Fibroblast of lung (primary cell): ENCODE data around the gene MED26. TPM values are rescaled to one million over a fixed set of nuclear protein-coding genes. Genes with fewer than 3 reads are reported as not detected.

Source experiments
- DNase-seq, 2 donors: peaks; one replicate each; pipeline versions ENCODE4 v3.0.0 to v3.0.0-alpha.2; 2010; ENCODE audit warnings: low read depth in 2 of 2
- H2AFZ ChIP-seq: 2 replicates; pipeline ENCODE4 v1.5.1; 2012; ENCODE audit warnings: low read length, control low read depth, inconsistent platforms
- H3K27ac ChIP-seq: 2 replicates; pipeline ENCODE4 v1.5.1; 2011; ENCODE audit warnings: low read length, control low read depth; ENCODE audit not compliant: insufficient read depth
- H3K27me3 ChIP-seq: 2 replicates; pipeline ENCODE4 v1.5.1; 2011; ENCODE audit warnings: mild to moderate bottlenecking, low read length; ENCODE audit not compliant: control insufficient read depth, insufficient read depth
- H3K36me3 ChIP-seq: 2 replicates; pipeline ENCODE4 v1.5.1; 2011; ENCODE audit warnings: low read length; ENCODE audit not compliant: control insufficient read depth, insufficient read depth
- H3K4me1 ChIP-seq: 2 replicates; pipeline ENCODE4 v1.5.1; 2011; ENCODE audit warnings: low read length; ENCODE audit not compliant: control insufficient read depth, insufficient read depth; ENCODE audit errors: extremely low read depth
- H3K4me2 ChIP-seq: 2 replicates; pipeline ENCODE4 v1.5.1; 2011; ENCODE audit warnings: low read length, control low read depth; ENCODE audit not compliant: insufficient read depth; ENCODE audit errors: extremely low read depth
- H3K4me3 ChIP-seq, 4 experiments: fragments of 200-600 bp in 1 of 4; sonication (generic) in 1 of 4; replicated peaks in 1 of 4; 2 replicates each; pipeline ENCODE4 v1.5.1; 2011 to 2016; ENCODE audit warnings: low read length in 4 of 4, low read depth in 3 of 4, mild to moderate bottlenecking in 3 of 4, control low read depth in 2 of 4, inconsistent platforms in 1 of 4, mixed read lengths in 1 of 4; ENCODE audit not compliant: insufficient read depth in 1 of 4; ENCODE audit errors: control extremely low read depth in 1 of 4
- H3K79me2 ChIP-seq: 2 replicates; pipeline ENCODE4 v1.5.1; 2012; ENCODE audit warnings: mild to moderate bottlenecking, low read length, inconsistent platforms; ENCODE audit not compliant: control insufficient read depth, insufficient read depth
- H3K9ac ChIP-seq: 2 replicates; pipeline ENCODE4 v1.5.1; 2011; ENCODE audit warnings: mild to moderate bottlenecking, low read length, control low read depth; ENCODE audit not compliant: insufficient read depth
- H3K9me3 ChIP-seq: 2 replicates; pipeline ENCODE4 v1.5.1; 2012; ENCODE audit warnings: low read depth, low read length; ENCODE audit not compliant: control insufficient read depth, insufficient read depth
- H4K20me1 ChIP-seq: 2 replicates; pipeline ENCODE4 v1.5.1; 2011; ENCODE audit warnings: low read length; ENCODE audit not compliant: control insufficient read depth, insufficient read depth; ENCODE audit errors: extremely low read depth
- EZH2 ChIP-seq: IDR thresholded peaks from 2 replicates; pipeline ENCODE4 v1.5.1; 2012; ENCODE audit warnings: low read length, control low read depth, mild to moderate bottlenecking; ENCODE audit errors: missing control alignments
- polyA plus RNA-seq, 2 donors: library from polyadenylated mRNA; depleted of rRNA in 1 of 2; stranded (reverse) in 1 of 2; unstranded in 1 of 2; fragments of >200 nt; gene quantifications; 2 replicates each; pipeline ENCODE4 v1.2.1, GENCODE V29; 2011 to 2012; ENCODE audit warnings: missing spikeins in 1 of 2
- total RNA-seq: library from RNA; depleted of rRNA; stranded (reverse); fragments of >200 nt; gene quantifications from 2 replicates; pipeline ENCODE4 v1.2.1, GENCODE V29; 2014
- TF ChIP-seq, protein P1 (sequence below), 2 donors: IDR thresholded peaks in 1 of 2; conservative IDR thresholded peaks in 1 of 2; 1 replicate in 1 of 2; 2 replicates in 1 of 2; pipeline ENCODE4 v1.5.1; 2011 to 2012; ENCODE audit warnings: low read length in 2 of 2, control low read depth in 1 of 2, inconsistent platforms in 1 of 2, low read depth in 1 of 2, mild to moderate bottlenecking in 1 of 2

The MED26 gene
- total and polyA plus RNA-seq, 2 donors (not counting 1 experiment from before 2014, with no cell fraction given), result 3.7 to 4.5 TPM

DNA sequence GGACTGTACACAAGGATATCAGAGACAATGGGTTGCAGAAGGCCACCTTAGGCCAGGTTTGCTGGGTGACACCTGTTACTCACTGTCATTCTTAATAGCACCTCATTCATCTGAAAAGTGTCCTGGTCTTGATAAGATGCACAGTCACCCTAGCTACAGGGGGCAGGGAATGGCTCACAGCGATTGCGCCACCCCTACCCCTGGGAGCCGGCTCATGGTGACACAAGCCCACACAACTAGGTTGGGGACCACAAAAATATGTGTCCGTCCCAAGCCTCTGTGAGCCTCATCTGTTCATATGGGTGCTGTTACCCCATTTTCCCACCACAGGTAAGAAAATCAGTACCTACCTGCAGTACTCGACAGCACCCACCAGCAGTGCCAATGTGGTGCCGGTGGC lies 23.4 kb downstream of the MED26 start:
- no peak overlapping the region for H2AFZ ChIP-seq
- H3K27me3 ChIP-seq, result no peaks in the 10 kb centered on the region
- H3K4me1 ChIP-seq, result peaks cover 6% of the 10 kb centered on the region
- no peak overlapping the region for H3K4me3 ChIP-seq
- no peak overlapping the region for H3K9ac ChIP-seq
- H3K27ac ChIP-seq, result no peak overlapping the region
- TF ChIP-seq, protein P1, sequence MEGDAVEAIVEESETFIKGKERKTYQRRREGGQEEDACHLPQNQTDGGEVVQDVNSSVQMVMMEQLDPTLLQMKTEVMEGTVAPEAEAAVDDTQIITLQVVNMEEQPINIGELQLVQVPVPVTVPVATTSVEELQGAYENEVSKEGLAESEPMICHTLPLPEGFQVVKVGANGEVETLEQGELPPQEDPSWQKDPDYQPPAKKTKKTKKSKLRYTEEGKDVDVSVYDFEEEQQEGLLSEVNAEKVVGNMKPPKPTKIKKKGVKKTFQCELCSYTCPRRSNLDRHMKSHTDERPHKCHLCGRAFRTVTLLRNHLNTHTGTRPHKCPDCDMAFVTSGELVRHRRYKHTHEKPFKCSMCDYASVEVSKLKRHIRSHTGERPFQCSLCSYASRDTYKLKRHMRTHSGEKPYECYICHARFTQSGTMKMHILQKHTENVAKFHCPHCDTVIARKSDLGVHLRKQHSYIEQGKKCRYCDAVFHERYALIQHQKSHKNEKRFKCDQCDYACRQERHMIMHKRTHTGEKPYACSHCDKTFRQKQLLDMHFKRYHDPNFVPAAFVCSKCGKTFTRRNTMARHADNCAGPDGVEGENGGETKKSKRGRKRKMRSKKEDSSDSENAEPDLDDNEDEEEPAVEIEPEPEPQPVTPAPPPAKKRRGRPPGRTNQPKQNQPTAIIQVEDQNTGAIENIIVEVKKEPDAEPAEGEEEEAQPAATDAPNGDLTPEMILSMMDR (conservative IDR thresholded peaks at IDR 0.05 in 1 of 2, IDR thresholded peaks at IDR 0.05 in 1 of 2; ENCODE audit: low read depth in 1 of 2, low read length in 2 of 2), result no peak
- no peak for TF ChIP-seq EZH2
- H4K20me1 ChIP-seq, result no peaks in the 10 kb centered on the region
- H3K79me2 ChIP-seq, result peaks cover 85% of the 10 kb centered on the region
- H3K9me3 ChIP-seq, result no peaks in the 10 kb centered on the region
- H3K36me3 ChIP-seq, result peaks cover 1% of the 10 kb centered on the region
- DNase-seq, result no peak
- no peak overlapping the region for H3K4me2 ChIP-seq

DNA sequence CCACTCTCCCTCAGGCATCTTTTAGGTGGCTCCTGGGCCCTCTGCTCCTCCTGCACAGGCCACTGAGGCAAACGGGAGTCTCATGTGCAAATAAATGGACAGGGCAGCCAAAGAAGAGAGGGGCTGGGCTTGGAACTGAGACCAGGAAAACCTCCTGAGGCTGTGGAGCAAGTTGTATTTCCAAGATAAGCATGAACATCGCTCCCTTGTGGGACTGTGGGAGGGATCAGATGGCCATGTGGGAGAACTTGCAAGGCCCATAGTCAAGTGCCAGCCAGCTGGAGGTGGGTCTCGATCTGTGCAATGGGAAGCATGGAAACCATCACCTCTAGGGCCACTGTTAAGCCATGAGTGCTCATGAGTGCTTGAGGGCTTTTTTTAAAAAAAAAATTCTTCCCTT lies 24.9 kb downstream of the MED26 start:
- no peak for DNase-seq
- H3K36me3 ChIP-seq, result peaks cover 1% of the 10 kb centered on the region
- H3K9me3 ChIP-seq, result no peaks in the 10 kb centered on the region
- no peak overlapping the region for H2AFZ ChIP-seq
- H3K4me2 ChIP-seq, result no peak overlapping the region
- TF ChIP-seq, protein P1 (conservative IDR thresholded peaks at IDR 0.05 in 1 of 2, IDR thresholded peaks at IDR 0.05 in 1 of 2; ENCODE audit: low read depth in 1 of 2, low read length in 2 of 2), result no peak
- TF ChIP-seq EZH2, result no peak
- no peak overlapping the region for H3K4me3 ChIP-seq
- peaks cover 83% of the 10 kb centered on the region for H3K79me2 ChIP-seq
- H3K27ac ChIP-seq, result no peak overlapping the region
- H3K4me1 ChIP-seq, result peaks cover 4% of the 10 kb centered on the region
- H4K20me1 ChIP-seq, result no peaks in the 10 kb centered on the region
- H3K27me3 ChIP-seq, result no peaks in the 10 kb centered on the region
- no peak overlapping the region for H3K9ac ChIP-seq

DNA sequence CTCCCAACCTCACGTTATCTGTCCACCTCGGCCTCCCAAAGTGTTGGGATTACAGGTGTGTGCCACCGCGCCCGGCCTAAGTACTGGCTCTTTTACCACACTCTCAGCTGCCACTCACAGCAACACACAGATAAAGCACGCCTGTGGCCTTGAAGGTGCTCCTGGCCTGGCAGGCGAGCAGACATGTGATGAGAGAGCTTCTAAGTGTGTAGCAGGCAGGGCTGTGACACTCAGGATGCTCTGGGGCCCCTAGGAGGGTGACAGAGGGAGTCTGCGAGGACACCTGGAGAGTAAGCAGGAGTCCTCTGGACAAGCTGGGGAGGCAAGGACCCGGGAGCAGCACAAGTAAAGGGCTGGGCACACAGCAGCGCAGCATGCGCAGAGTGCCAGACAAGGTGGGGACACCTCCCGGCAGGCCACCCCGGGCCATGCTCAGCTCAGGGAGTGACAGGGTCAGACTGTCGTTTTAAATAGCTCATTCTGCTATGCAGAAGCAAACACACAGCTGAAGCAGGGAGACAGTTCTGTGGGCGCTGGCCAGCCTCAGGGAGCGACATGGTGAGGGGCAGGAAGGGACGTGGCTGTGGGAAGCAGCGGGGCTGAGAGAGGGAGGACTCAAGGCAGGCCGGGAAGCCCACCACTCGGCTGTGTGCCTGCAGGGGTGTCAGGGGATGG lies 26.5 kb downstream of the MED26 start:
- Histone ChIP-seq H3K4me3 (no peak overlapping the region), H3K4me2 (no peak overlapping the region), H3K4me1 (peaks cover 4% of the 10 kb centered on the region), H4K20me1 (no peaks in the 10 kb centered on the region), H3K9ac (no peak overlapping the region), H2AFZ (no peak overlapping the region), H3K27me3 (no peaks in the 10 kb centered on the region), H3K79me2 (peaks cover 83% of the 10 kb centered on the region), H3K36me3 (peaks cover 1% of the 10 kb centered on the region), H3K9me3 (no peaks in the 10 kb centered on the region), H3K27ac (no peak overlapping the region)
- TF ChIP-seq, protein P1 (conservative IDR thresholded peaks at IDR 0.05 in 1 of 2, IDR thresholded peaks at IDR 0.05 in 1 of 2; ENCODE audit: low read depth in 1 of 2, low read length in 2 of 2), result no peak
- no peak for TF ChIP-seq EZH2
- DNase-seq, result no peak
